NCI-H2029 (cell line): Measurements from ENCODE around the gene PCNX2.
A peak's percentile ranks its signal among the peaks of the same experiment; 100 is the strongest.

Experiments
- DNase-seq: peaks from one replicate; lab custom pipeline; 2025; lab: John Stamatoyannopoulos, UW

PCNX2 gene

GRCh38 chr1:232983817-232984567 is 311.5 kb downstream of the PCNX2 start:
- no peak for DNase-seq

DNA sequence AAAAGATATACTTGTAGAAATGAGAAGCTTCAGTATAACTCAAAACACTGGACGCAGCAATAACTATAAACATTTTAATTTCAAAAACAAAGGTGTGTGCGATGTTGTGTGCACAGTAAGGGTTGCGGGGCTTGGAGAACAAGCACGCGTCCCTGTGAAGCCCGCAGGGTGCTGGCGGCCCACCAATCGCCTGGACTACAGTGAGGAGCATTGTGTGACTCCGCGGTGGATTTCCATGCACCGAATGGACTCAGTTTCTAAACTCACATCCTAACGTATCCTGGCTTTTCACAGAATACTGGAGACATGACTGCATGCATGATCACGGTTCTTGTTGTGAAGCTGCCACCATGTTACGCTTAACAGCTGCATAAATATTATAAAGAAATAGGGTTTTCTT is 312.1 kb downstream of the PCNX2 start:
- no peak for DNase-seq

GRCh38 chr1:232982238-232982944 is 313.1 kb downstream of the PCNX2 start:
- no peak for DNase-seq

DNA sequence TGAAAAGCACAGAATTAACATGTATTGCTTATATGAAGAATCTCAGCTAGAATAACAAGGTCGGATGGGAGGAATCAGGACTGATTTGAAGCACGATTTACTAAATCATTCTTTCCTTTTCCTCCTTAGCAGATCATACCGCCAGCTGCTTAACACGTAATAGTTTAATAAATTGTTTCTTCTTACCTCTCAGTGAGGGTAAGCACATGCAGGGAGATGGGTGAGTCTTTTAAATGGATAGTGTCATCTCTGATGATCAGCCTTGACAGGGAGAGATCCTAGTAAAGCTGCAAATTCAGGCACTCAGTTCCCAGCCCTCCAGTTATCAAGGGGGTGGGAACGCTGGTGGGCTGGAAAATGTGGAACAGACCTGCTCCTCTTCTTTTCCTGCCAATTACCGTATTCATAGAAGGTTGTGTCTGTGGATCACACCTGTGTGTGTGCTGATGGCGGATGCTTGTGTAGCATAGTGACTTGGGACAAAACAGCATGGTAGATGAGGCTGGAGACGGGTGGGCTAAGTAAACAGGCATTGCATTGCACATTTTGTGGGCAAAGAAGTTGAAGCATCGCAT is 314.5 kb downstream of the PCNX2 start:
- DNase-seq, result no peak

GRCh38 chr1:232980355-232980978 is 315.1 kb downstream of the PCNX2 start:
- no peak for DNase-seq

- no peak for DNase-seq
Measured at GRCh38 chr1:232979558-232979957, 316.0 kb downstream of the PCNX2 start.

- no peak for DNase-seq
Measured at GRCh38 chr1:232978815-232979214, 316.7 kb downstream of the PCNX2 start.

DNA sequence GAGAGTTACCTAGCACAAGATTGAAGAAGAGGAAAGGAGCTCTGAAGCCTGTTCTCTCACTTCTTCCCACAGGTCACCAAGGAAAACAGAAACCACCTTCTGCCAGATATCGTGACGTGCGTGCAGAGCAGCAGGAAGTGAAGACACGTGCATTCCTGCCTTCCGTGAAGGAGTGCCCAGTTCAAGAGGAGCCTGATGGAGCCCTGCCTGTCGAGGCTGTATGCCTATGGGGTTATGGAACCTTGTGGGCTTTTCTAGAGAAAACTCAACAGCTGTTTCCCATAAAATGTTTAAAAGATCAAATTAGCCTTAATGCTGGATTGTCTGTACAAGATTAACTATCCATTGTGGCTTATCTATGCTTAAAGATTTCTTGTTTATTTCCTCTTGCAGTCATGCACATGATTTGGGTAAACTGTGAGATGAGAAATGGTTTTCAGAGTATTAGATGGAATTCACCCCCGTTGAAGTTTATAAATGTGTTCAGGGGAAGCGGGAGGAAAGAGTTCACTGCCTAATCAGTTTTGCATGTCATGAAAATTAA is 317.4 kb downstream of the PCNX2 start:
- DNase-seq, result no peak

DNA sequence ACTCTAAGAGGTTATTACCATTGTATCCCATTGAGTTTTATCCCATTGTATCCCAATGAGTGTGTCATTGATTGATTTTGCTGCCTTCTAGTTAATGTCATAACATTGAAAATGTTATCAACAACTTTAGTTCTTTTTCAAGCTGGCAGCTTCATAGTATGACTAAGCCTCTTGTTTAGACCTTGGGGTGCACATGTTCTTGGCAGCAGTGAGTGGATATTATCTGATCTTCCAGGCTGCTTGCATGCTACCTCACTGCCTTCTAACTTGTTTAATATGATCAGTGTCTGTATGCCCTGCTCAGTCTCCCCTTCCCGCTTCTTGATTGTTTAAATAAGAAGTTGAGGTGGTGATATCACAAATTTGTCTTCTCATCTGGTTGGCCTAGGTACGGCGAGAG is 320.6 kb downstream of the PCNX2 start:
- DNase-seq, result no peak

DNA sequence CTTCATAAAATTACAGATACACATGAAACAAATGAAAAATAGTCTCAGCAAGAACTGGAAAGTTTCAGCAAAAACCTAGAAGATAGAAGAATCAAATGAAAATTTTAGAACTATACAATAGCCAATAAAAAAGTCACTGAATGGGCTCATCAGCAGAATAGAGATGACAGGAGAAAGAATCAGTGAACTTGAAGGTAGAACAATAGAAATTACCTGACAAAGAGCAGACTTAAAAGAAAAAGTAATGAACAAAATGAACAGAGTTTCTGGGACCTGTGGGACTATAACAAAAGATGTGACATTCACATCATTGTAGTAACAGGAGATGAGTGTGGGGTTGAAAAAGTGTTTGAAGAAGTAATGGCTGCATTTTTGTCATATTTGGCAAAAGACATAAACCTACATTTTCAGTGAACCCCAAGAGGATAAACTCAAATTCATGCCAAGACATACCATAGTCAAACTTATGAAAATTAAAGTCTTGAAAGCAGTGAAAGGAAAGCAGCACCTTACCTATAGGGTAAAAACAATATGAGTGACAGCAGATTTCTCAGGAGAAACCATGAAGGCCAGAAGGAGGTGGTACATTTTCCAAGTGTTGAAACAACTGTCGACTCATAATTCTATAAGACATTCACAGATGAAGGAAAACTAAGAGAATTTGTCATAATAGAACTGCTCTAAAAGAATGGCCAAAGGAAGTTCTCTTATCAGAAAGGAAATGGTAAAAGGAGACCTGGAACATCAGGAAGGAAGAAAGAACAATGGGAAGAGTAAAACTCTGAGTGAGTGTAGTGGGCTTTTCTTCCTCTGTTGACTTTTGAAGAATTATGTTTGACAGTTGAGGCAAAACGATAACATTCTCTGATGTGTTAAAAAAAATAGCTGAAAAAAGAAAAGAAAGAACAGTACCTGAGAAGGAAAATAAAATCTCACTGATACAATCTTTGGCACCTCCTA is 321.6 kb downstream of the PCNX2 start:
- DNase-seq, result no peak

GRCh38 chr1:232970508-232970907 is 325.0 kb downstream of the PCNX2 start:
- DNase-seq, result no peak

DNA sequence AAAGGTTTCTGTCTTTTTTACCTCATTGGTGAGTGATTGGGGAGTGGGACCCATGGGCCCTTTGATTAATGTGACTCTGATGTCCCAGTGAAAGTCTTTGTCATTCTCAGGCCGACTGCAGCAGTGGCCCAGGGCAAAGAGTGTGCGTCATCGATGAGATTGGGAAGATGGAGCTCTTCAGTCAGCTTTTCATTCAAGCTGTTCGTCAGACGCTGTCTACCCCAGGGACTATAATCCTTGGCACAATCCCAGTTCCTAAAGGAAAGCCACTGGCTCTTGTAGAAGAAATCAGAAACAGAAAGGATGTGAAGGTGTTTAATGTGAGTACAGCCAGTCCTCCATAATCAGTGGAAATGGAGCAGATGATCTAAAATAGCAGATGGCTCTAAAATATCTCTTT is 325.7 kb downstream of the PCNX2 start:
- DNase-seq, result no peak

- peak; percentile 33 for DNase-seq
Measured at GRCh38 chr1:232968965-232969364, 326.6 kb downstream of the PCNX2 start.

GRCh38 chr1:232968391-232968790 is 327.1 kb downstream of the PCNX2 start:
- no peak for DNase-seq

- DNase-seq, result no peak
Measured at GRCh38 chr1:232966663-232967062, 328.9 kb downstream of the PCNX2 start.

DNA sequence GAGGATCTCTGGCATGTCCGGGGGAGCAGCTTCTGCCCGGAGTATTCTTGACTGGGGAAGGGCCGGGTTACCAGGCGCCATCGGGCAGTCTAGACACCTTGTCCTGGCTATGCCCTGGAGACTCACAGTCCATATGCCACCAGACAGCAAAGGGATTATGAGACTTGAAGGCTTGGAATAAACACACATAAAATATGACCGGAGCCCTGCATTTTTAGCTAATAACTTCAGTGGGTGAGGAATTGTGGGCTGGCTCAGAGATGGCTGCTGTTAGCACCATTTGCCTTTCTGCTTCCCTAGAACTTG is 329.7 kb downstream of the PCNX2 start:
- DNase-seq, result no peak

- no peak for DNase-seq
Measured at GRCh38 chr1:232965124-232965911, 330.2 kb downstream of the PCNX2 start.

- no peak for DNase-seq
Measured at GRCh38 chr1:232964601-232965000, 330.9 kb downstream of the PCNX2 start.

DNA sequence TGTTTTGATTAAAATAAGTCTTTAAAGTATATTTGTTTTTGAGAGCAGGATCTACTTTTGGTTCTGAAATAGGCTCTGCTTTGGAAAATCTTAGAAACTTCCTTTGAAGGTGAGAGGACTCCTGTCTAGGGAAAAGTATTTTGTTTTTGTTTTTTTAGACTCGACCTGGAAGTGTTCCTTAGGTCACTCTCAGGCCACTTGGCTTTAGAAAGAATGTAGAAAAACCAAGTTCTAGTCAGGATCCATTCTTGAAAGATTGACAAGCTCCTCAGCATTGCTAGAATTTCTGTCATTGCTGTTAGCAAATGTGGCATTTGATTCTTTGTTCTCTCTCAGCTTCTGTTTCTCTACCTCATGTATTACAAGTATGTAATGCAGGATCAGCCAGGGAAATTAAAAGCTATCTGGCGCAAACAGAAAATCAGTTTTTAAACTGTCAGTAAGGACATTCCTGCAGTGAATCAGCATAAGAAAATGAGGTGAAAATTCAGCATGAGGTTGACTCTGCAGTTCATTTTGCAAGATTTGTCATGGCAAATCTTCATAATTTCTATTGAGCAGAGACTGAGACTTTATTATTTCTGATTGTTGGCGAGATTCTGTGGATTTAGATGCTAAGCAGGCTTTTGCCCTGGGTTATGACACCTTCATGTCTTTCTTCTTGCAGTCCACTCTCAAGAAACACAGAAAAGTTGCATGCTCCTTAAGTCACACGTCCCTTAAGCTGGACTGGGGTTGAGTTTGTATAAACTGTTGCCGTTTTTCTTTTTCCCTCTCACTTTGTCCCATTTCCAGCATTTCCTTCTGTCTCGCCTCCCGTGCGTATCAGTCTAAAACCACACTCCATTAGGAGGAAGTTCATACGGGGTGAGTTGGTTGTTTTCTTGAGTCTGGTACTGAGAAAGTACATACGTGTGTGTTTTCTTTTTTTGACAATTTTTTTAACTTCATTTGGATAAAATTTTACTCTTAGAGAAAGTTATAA is 332.5 kb downstream of the PCNX2 start:
- DNase-seq, result no peak

DNA sequence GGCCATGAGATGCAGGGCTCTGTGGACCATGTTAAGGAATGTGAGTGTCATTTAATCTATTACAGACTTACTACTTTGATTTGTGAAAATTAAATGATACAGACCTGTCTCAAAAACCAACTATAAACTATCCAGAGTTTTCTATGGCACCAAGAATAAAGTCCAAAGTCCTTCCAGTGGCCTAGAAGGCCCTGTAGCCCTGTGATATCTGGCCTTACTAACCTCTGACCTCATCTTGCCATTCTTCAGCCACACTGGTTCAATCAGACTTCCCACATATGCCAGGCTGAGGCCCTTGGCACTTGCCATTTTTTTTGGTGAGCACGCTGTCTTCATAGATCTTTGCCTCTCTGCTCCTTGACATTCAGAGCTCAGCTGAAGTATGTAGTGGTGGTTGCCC is 337.5 kb downstream of the PCNX2 start:
- DNase-seq, result no peak
